H1 (cell line): ENCODE measurements around the gene IL36RN. TPM values are rescaled to one million over a fixed set of nuclear protein-coding genes. Genes with fewer than 3 reads are reported as not detected.

Experiments used
- CTCF ChIA-PET: fragments of 300-600 bp; sonication (Branson Sonifier 250); formaldehyde crosslinking; loops from one replicate; lab custom pipeline; 2021; ENCODE audit not compliant: partially characterized antibody; lab: Charles Lee
- POLR2A ChIA-PET: fragments of 300-600 bp; sonication (Branson Sonifier 250); formaldehyde crosslinking; loops from one replicate; lab custom pipeline; 2021; ENCODE audit warnings: inconsistent platforms; ENCODE audit not compliant: partially characterized antibody; lab: Charles Lee
- DNase-seq, 2 experiments: peaks; one replicate each; pipeline versions ENCODE4 v3.0.0 to v3.0.0-alpha.2; 2010 to 2022; ENCODE audit warnings: low spot score in 2 of 2, low read depth in 1 of 2, mixed read lengths in 1 of 2
- FAIRE-seq: peaks from 2 replicates; lab custom pipeline; 2011; peaks lifted over from hg19 to GRCh38; lab: Jason Lieb, UNC
- H2AFZ ChIP-seq: 2 replicates; pipeline ENCODE4 v1.8.1; 2012; ENCODE audit warnings: low read length, inconsistent platforms
- H2AK5ac ChIP-seq: 2 replicates; pipeline ENCODE4 v1.6.1; 2013; ENCODE audit warnings: low read depth, low read length
- H2BK120ac ChIP-seq: replicated peaks from 2 replicates; pipeline ENCODE3; 2013; ENCODE audit warnings: low read depth, low read length, inconsistent platforms
- H2BK12ac ChIP-seq: 2 replicates; pipeline ENCODE4 v1.6.1; 2013; ENCODE audit warnings: low read depth, low read length
- H2BK15ac ChIP-seq: 2 replicates; pipeline ENCODE4 v1.6.1; 2013; ENCODE audit warnings: low read length
- H2BK20ac ChIP-seq: 2 replicates; pipeline ENCODE4 v1.6.1; 2013; ENCODE audit warnings: low read length
- H2BK5ac ChIP-seq: 2 replicates; pipeline ENCODE4 v1.6.1; 2013; ENCODE audit warnings: low read depth, low read length
- H3K14ac ChIP-seq: 2 replicates; pipeline ENCODE4 v1.6.1; 2013; ENCODE audit warnings: inconsistent platforms; ENCODE audit not compliant: insufficient read length
- H3K18ac ChIP-seq: 2 replicates; pipeline ENCODE4 v1.6.1; 2013; ENCODE audit warnings: low read length; ENCODE audit errors: extremely low read depth
- H3K23ac ChIP-seq: 2 replicates; pipeline ENCODE4 v1.6.1; 2013; ENCODE audit warnings: inconsistent platforms; ENCODE audit not compliant: insufficient read length
- H3K23me2 ChIP-seq: 2 replicates; pipeline ENCODE4 v1.6.1; 2013; ENCODE audit warnings: low read depth, low read length
- H3K27ac ChIP-seq: 2 replicates; pipeline ENCODE4 v1.6.1; 2011; ENCODE audit warnings: low read depth, low read length, inconsistent platforms
- H3K27me3 ChIP-seq, 4 experiments: replicated peaks in 1 of 4; 1 replicate in 1 of 4; 2 replicates in 3 of 4; pipeline versions ENCODE4 v1.6.1 to v1.8.1; 2011 to 2013; ENCODE audit warnings: low read length in 3 of 4, mild to moderate bottlenecking in 3 of 4, inconsistent platforms in 2 of 4, mixed read lengths in 2 of 4, moderate library complexity in 1 of 4; ENCODE audit not compliant: control insufficient read depth in 3 of 4, insufficient read depth in 3 of 4; ENCODE audit errors: extremely low read depth in 1 of 4
- H3K36me3 ChIP-seq, 4 experiments: 2 replicates each; pipeline versions ENCODE4 v1.6.1 to v1.8.1; 2011 to 2013; ENCODE audit warnings: mild to moderate bottlenecking in 4 of 4, low read length in 3 of 4, moderate library complexity in 2 of 4, control low read depth in 1 of 4, inconsistent platforms in 1 of 4; ENCODE audit not compliant: insufficient read depth in 4 of 4, control insufficient read depth in 2 of 4
- H3K4ac ChIP-seq: replicated peaks from 2 replicates; pipeline ENCODE3; 2013; ENCODE audit warnings: low read length, low read depth, mixed read lengths, inconsistent platforms; ENCODE audit not compliant: insufficient read length
- H3K4me1 ChIP-seq, 4 experiments: replicated peaks in 1 of 4; 1 replicate in 1 of 4; 2 replicates in 3 of 4; pipeline versions ENCODE4 v1.6.1 to v1.8.1; 2011 to 2013; ENCODE audit warnings: low read length in 3 of 4, inconsistent platforms in 2 of 4, mixed read lengths in 1 of 4; ENCODE audit not compliant: insufficient read depth in 4 of 4, control insufficient read depth in 3 of 4
- H3K4me2 ChIP-seq, 2 experiments: 2 replicates each; pipeline versions ENCODE4 v1.6.1 to v1.8.1; 2011 to 2013; ENCODE audit warnings: low read depth in 2 of 2, low read length in 2 of 2, control low read depth in 1 of 2, inconsistent platforms in 1 of 2, mild to moderate bottlenecking in 1 of 2; ENCODE audit not compliant: insufficient read depth in 1 of 2
- H3K4me3 ChIP-seq, 4 experiments: fragments of 200-600, 300-600 bp in 1 of 4; sonication (generic), shearing (Covaris generic), sonication (Bioruptor Twin) in 1 of 4; 2 replicates each; pipeline versions ENCODE4 v1.5.1 to v1.8.1; 2011 to 2016; ENCODE audit warnings: low read length in 4 of 4, low read depth in 3 of 4, control low read depth in 2 of 4, inconsistent platforms in 2 of 4, mild to moderate bottlenecking in 2 of 4, mixed read lengths in 1 of 4, moderate library complexity in 1 of 4; ENCODE audit not compliant: insufficient read depth in 2 of 4; ENCODE audit errors: extremely low read depth in 1 of 4
- H3K56ac ChIP-seq: replicated peaks from 2 replicates; pipeline ENCODE3; 2013; ENCODE audit warnings: low read depth, mild to moderate bottlenecking, mixed read lengths, low read length, inconsistent platforms; ENCODE audit not compliant: insufficient read length
- H3K79me1 ChIP-seq: 2 replicates; pipeline ENCODE4 v1.6.1; 2013; ENCODE audit warnings: low read depth, low read length, control low read depth
- H3K79me2 ChIP-seq, 2 experiments: 2 replicates each; pipeline versions ENCODE4 v1.6.1 to v1.8.1; 2012 to 2013; ENCODE audit warnings: low read length in 2 of 2, mild to moderate bottlenecking in 2 of 2, inconsistent platforms in 1 of 2; ENCODE audit not compliant: insufficient read depth in 2 of 2, control insufficient read depth in 1 of 2
- H3K9ac ChIP-seq, 4 experiments: replicated peaks in 1 of 4; 1 replicate in 1 of 4; 2 replicates in 3 of 4; pipeline versions ENCODE4 v1.6.1 to v1.8.1; 2011 to 2013; ENCODE audit warnings: low read depth in 3 of 4, low read length in 3 of 4, control low read depth in 2 of 4, mild to moderate bottlenecking in 2 of 4, moderate library complexity in 2 of 4, inconsistent platforms in 1 of 4; ENCODE audit errors: extremely low read depth in 1 of 4
- H3K9me3 ChIP-seq, 2 experiments: 2 replicates each; pipeline versions ENCODE4 v1.6.1 to v1.8.1; 2012 to 2013; ENCODE audit warnings: mild to moderate bottlenecking in 2 of 2, moderate library complexity in 2 of 2, control low read depth in 1 of 2, inconsistent platforms in 1 of 2, low read depth in 1 of 2, low read length in 1 of 2, mixed read lengths in 1 of 2; ENCODE audit not compliant: insufficient read depth in 2 of 2
- H4K20me1 ChIP-seq, 2 experiments: replicated peaks in 1 of 2; 2 replicates each; pipeline versions ENCODE3 to v1.8.1; 2011 to 2013; ENCODE audit warnings: inconsistent platforms in 2 of 2, low read length in 2 of 2, mild to moderate bottlenecking in 1 of 2; ENCODE audit not compliant: insufficient read depth in 2 of 2, control insufficient read depth in 1 of 2
- H4K5ac ChIP-seq: 2 replicates; pipeline ENCODE4 v1.6.1; 2013; ENCODE audit warnings: low read length, low read depth, mixed read lengths, inconsistent platforms; ENCODE audit not compliant: insufficient read length
- H4K8ac ChIP-seq: 2 replicates; pipeline ENCODE4 v1.8.0; 2013; ENCODE audit warnings: mild to moderate bottlenecking, moderate library complexity, low read length, inconsistent platforms; ENCODE audit not compliant: insufficient read depth; ENCODE audit errors: extremely low read depth
- H4K91ac ChIP-seq: replicated peaks from 2 replicates; pipeline ENCODE3; 2013; ENCODE audit warnings: low read length, mixed read lengths, inconsistent platforms; ENCODE audit not compliant: insufficient read length
- BACH1 ChIP-seq: IDR thresholded peaks from 2 replicates; pipeline ENCODE4 v1.6.1; 2012; ENCODE audit warnings: low read length, improper control_type of control experiment
- RXRA ChIP-seq: IDR thresholded peaks from 2 replicates; pipeline ENCODE4 v1.6.1; 2011; ENCODE audit warnings: low read depth, mild to moderate bottlenecking, low read length, moderate library complexity; ENCODE audit not compliant: insufficient read depth
- SRF ChIP-seq: IDR thresholded peaks from 2 replicates; pipeline ENCODE4 v1.6.1; 2011; ENCODE audit warnings: mild to moderate bottlenecking, low read depth, low read length, moderate library complexity
- WGBS, 2 experiments: shearing (Covaris generic) in 1 of 2; methylation state at CpG; one replicate each; pipeline versions ENCODE4 v1.1.6 to v1.1.7; 2013 to 2015; ENCODE audit warnings: low lambda C conversion rate in 2 of 2, mixed read lengths in 2 of 2, inconsistent platforms in 1 of 2, low coverage in 1 of 2, missing lambda C conversion rate in 1 of 2; ENCODE audit not compliant: insufficient replicate concordance in 2 of 2, insufficient coverage in 1 of 2, insufficient read length in 1 of 2; ENCODE audit errors: extremely low coverage in 1 of 2, missing lambda C conversion rate in 1 of 2; 5-methylcytosine and 5-hydroxymethylcytosine counted together
- polyA plus RNA-seq, 7 experiments: library from polyadenylated mRNA; depleted of rRNA in 3 of 7; stranded (reverse) in 5 of 7; unstranded in 2 of 7; fragments of >200 nt in 5 of 7; fragments of 200-250 nt in 2 of 7; gene quantifications; 1 replicate in 5 of 7; 2 replicates in 1 of 7; 4 replicates in 1 of 7; pipeline versions ENCODE4 v1.2.1 to v1.2.3, GENCODE V29; 2011 to 2013; ENCODE audit warnings: missing spikeins in 2 of 7, mixed read lengths in 2 of 7
- total RNA-seq: library from RNA; stranded (reverse); fragmentation: NEBNext Ultra II Directional; extraction: Animal tissue kit (Norgen Biotek cat#: 25700); gene quantifications from 2 replicates; pipeline ENCODE4 v1.2.1, GENCODE V29; 2021

Gene IL36RN
- total and polyA plus RNA-seq, 2 of the 8 experiments (the other 6 are each of a cell fraction or from before 2014, with no cell fraction given): not detected

DNA sequence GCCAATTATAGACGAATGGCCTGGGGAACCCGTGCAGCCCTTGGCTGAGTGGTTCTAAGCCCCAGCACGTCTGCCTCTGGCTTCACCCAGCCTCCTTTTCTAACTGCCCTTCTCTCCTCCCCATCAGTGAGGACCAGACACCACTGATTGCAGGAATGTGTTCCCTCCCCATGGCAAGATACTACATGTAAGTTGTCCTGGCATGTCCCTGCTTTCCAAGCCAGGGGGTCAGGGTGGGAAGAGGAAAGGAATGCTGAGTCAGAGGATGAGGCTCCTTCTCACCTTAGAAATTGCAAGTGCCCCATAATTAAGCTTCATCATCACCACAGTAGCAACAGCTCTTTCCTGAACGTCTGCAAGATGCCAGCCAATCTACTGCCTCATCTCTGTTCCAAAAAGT is 13.6 kb downstream of the IL36RN start:
- Histone ChIP-seq H3K56ac (no peak overlapping the region), H4K8ac (no peak overlapping the region; the same call in 1 of the 2 replicates), H3K9ac (no peak overlapping the region), H3K4ac (no peak overlapping the region), H4K20me1 (no peaks in the 10 kb centered on the region), H2BK12ac (no peak overlapping the region), H3K18ac (no peak overlapping the region), H3K36me3 (no peaks in the 10 kb centered on the region), H3K4me1 (no peaks in the 10 kb centered on the region), H3K79me2 (no peaks in the 10 kb centered on the region), H4K91ac (no peak overlapping the region), H2BK15ac (no peak overlapping the region), H4K5ac (no peak overlapping the region), H3K4me2 (no peak overlapping the region), H2AK5ac (no peak overlapping the region), H3K23me2 (no peaks in the 10 kb centered on the region), H2BK5ac (no peak overlapping the region), H3K27me3 (no peaks in the 10 kb centered on the region), H3K14ac (no peak overlapping the region), H2BK120ac (no peak overlapping the region), H3K9me3 (no peaks in the 10 kb centered on the region), H3K27ac (no peak overlapping the region), H3K79me1 (no peaks in the 10 kb centered on the region), H3K4me3 (no peak overlapping the region), H3K23ac (no peak overlapping the region), H2AFZ (0 out of 2 replicates have a peak overlapping the region, but pooled peaks have one; percentile 59), H2BK20ac (no peak overlapping the region)
- TF ChIP-seq RXRA: no peak
- TF ChIP-seq SRF: no peak
- peak; percentile 50; the same call in 1 of the 2 replicates for TF ChIP-seq BACH1
- WGBS, 2 experiments: 96% methylated on average over 4 of the region's 4 CpGs; no CpG with 5 or more reads in 1 of the 2 experiments
- no peak for FAIRE-seq
- ChIA-PET POLR2A (no interaction called here), CTCF (interaction anchor here (0.8 to 1.9 kb wide), 3 partner anchors 8 to 131 kb away, joined by 3 to 13 read pairs (median 4); no protein-coding TSS in a partner anchor)
- no peak for DNase-seq
